OCI-LY1 (cell line): ENCODE data around the gene LRRFIP1.

Experiments
- H2AFZ ChIP-seq: fragments of 200-600 bp; sonication (generic), shearing (Covaris generic); 2 replicates; pipeline ENCODE4 v1.6.0; 2014; ENCODE audit warnings: antibody characterized with exemption, mild to moderate bottlenecking, low read length
- H3F3A ChIP-seq: fragments of 200-600 bp; sonication (generic), shearing (Covaris generic); 2 replicates; pipeline ENCODE4 v1.6.0; 2014; ENCODE audit warnings: mild to moderate bottlenecking, antibody characterized with exemption, low read length, moderate library complexity; ENCODE audit not compliant: insufficient read depth
- H3K27ac ChIP-seq: fragments of 200-600 bp; sonication (generic); 2 replicates; pipeline ENCODE4 v1.5.1; 2014; ENCODE audit warnings: low read length, mixed run types, mild to moderate bottlenecking, low read depth; ENCODE audit not compliant: poor library complexity, severe bottlenecking
- H3K27me3 ChIP-seq: fragments of 200-600 bp; sonication (generic); 2 replicates; pipeline ENCODE4 v1.6.0; 2014; ENCODE audit warnings: antibody characterized with exemption, mild to moderate bottlenecking, low read length, moderate library complexity; ENCODE audit not compliant: insufficient read depth
- H3K36me3 ChIP-seq: fragments of 200-600 bp; sonication (generic); 2 replicates; pipeline ENCODE4 v1.6.1; 2014; ENCODE audit warnings: mild to moderate bottlenecking, antibody characterized with exemption, low read length, moderate library complexity, mixed read lengths; ENCODE audit not compliant: insufficient read depth
- H3K4me1 ChIP-seq: fragments of 200-600 bp; sonication (generic); 2 replicates; pipeline ENCODE4 v1.5.1; 2014; ENCODE audit warnings: mild to moderate bottlenecking, low read length, moderate library complexity; ENCODE audit not compliant: insufficient read depth, severe bottlenecking
- H3K4me2 ChIP-seq: fragments of 200-600 bp; sonication (generic), shearing (Covaris generic); 2 replicates; pipeline ENCODE4 v1.6.1; 2014; ENCODE audit warnings: low read length
- H3K4me3 ChIP-seq: fragments of 200-600 bp; sonication (generic); 2 replicates; pipeline ENCODE4 v1.5.1; 2014; ENCODE audit warnings: low read length, low read depth, mild to moderate bottlenecking, mixed read lengths; ENCODE audit not compliant: poor library complexity, severe bottlenecking
- H3K79me2 ChIP-seq: fragments of 200-600 bp; shearing (Covaris generic); 2 replicates; pipeline ENCODE4 v1.6.1; 2016; ENCODE audit warnings: mixed run types, low read length, mixed read lengths; ENCODE audit not compliant: insufficient read depth
- H3K9ac ChIP-seq: fragments of 200-600 bp; sonication (generic), shearing (Covaris generic); 2 replicates; pipeline ENCODE4 v1.6.1; 2014; ENCODE audit warnings: mild to moderate bottlenecking, low read length, mixed read lengths
- H3K9me2 ChIP-seq: fragments of 200-600 bp; sonication (generic), shearing (Covaris generic); 2 replicates; pipeline ENCODE4 v1.6.1; 2014; ENCODE audit warnings: low read depth, mild to moderate bottlenecking, low read length, mixed read lengths
- H3K9me3 ChIP-seq: fragments of 200-600 bp; shearing (Covaris generic); 2 replicates; pipeline ENCODE4 v1.6.1; 2014; ENCODE audit warnings: low read length, mixed read lengths
- H4K20me1 ChIP-seq: fragments of 200-600 bp; sonication (generic), shearing (Covaris generic); 2 replicates; pipeline ENCODE4 v1.6.0; 2016; ENCODE audit warnings: mild to moderate bottlenecking, low read length; ENCODE audit not compliant: insufficient read depth
- EZH2 ChIP-seq: fragments of 200-600 bp; sonication (generic), shearing (Covaris generic); IDR thresholded peaks from 2 replicates; pipeline ENCODE4 v1.8.0; 2017; ENCODE audit warnings: borderline replicate concordance, mixed run types, mild to moderate bottlenecking, antibody characterized with exemption, low read length, moderate library complexity, mixed read lengths
- TF ChIP-seq, protein P1 (sequence below): fragments of 200-600 bp; sonication (generic), shearing (Covaris generic); IDR thresholded peaks from 2 replicates; pipeline ENCODE4 v1.5.1; 2017; ENCODE audit warnings: mild to moderate bottlenecking, antibody characterized with exemption, low read length, moderate library complexity, mixed read lengths

LRRFIP1 gene

DNA sequence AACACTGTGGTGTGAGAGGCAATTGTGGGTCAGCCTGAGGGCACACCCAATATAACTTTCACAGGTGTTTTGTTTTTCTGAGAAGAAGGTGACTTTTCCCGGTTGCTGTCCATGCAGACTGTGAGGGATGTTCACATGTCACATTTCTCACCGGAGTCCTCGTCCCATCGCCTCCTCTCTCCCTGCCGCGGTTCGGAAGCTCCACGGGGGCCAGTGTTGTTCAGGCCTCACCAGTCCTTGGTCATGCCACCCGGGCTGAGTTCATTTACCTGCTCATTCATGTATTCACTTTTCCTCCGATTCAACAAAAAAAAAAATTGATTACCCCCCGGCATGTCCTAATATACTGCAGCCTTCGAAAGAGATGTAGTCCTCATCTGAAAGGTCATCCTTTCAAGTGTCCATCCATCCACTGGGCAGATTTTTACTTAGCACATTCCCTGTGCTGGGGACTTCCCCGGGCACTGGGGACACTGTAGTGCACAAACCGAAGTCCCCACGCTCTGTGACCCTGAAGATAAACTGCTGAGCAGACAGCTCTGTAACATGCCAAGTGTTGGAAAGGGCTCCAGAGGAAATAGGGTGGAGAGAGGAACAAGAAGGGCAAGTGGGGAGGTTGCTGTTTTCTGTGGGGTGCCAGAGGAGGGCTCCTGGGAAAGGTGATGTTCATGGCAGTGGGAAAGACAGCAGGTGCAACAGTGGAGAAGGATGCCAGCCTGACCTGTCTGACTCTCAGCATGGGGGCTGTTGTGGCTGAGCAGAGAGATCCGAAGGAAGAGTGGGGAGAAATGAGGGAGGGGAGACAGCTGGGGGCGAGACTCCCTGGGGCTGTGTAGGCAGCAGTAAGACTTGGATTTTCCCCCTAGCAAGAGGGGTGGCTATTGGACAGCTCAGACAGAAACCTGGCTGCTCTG, 22.4 kb downstream of the LRRFIP1 start:
- H3K9me3 ChIP-seq, result peaks cover 4% of the 10 kb centered on the region; the same call in 1 of the 2 replicates
- H3K4me2 ChIP-seq, result no peak overlapping the region
- no peak overlapping the region for H3K4me3 ChIP-seq
- H3K4me1 ChIP-seq, result peaks cover 5% of the 10 kb centered on the region
- H3K9me2 ChIP-seq, result no peaks in the 10 kb centered on the region
- H3K27me3 ChIP-seq, result peaks cover 13% of the 10 kb centered on the region; the same call in 1 of the 2 replicates
- no peak overlapping the region for H3K9ac ChIP-seq
- no peaks in the 10 kb centered on the region for H3K36me3 ChIP-seq
- no peaks in the 10 kb centered on the region for H3K79me2 ChIP-seq
- H4K20me1 ChIP-seq, result no peaks in the 10 kb centered on the region
- TF ChIP-seq, protein P1, sequence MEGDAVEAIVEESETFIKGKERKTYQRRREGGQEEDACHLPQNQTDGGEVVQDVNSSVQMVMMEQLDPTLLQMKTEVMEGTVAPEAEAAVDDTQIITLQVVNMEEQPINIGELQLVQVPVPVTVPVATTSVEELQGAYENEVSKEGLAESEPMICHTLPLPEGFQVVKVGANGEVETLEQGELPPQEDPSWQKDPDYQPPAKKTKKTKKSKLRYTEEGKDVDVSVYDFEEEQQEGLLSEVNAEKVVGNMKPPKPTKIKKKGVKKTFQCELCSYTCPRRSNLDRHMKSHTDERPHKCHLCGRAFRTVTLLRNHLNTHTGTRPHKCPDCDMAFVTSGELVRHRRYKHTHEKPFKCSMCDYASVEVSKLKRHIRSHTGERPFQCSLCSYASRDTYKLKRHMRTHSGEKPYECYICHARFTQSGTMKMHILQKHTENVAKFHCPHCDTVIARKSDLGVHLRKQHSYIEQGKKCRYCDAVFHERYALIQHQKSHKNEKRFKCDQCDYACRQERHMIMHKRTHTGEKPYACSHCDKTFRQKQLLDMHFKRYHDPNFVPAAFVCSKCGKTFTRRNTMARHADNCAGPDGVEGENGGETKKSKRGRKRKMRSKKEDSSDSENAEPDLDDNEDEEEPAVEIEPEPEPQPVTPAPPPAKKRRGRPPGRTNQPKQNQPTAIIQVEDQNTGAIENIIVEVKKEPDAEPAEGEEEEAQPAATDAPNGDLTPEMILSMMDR, result no peak
- TF ChIP-seq EZH2, result no peak
- no peak overlapping the region for H3K27ac ChIP-seq
- no peaks in the 10 kb centered on the region for H3F3A ChIP-seq
- no peak overlapping the region for H2AFZ ChIP-seq

DNA sequence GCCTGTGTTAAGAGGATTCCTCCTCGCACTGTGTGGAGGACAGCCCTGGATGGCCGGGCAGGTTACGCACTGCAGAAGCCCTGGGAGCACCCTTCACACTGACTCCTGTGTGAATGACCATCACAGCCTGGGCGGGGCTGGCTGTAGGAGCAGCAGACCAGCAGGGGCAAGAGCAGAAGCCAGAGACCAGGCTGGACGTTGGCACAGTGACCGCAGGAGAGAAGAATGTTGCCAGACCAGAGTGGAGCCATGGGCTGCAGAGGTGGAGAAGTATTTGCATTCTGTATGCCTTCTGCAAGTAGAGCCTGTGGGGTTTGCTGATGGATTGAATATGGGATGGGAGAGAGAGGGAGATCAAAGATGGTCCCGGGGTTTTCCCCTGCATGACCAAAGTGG, 23.1 kb downstream of the LRRFIP1 start:
- no peak overlapping the region for H3K4me3 ChIP-seq
- H3K4me2 ChIP-seq, result no peak overlapping the region
- H2AFZ ChIP-seq, result no peak overlapping the region
- H3K27ac ChIP-seq, result no peak overlapping the region
- no peaks in the 10 kb centered on the region for H3F3A ChIP-seq
- H3K36me3 ChIP-seq, result no peaks in the 10 kb centered on the region
- H3K9me2 ChIP-seq, result no peaks in the 10 kb centered on the region
- peaks cover 12% of the 10 kb centered on the region for H3K4me1 ChIP-seq
- TF ChIP-seq, protein P1, result no peak
- TF ChIP-seq EZH2, result no peak
- peaks cover 4% of the 10 kb centered on the region; the same call in 1 of the 2 replicates for H3K9me3 ChIP-seq
- H3K27me3 ChIP-seq, result peaks cover 13% of the 10 kb centered on the region; the same call in 1 of the 2 replicates
- H4K20me1 ChIP-seq, result no peaks in the 10 kb centered on the region
- no peak overlapping the region for H3K9ac ChIP-seq
- H3K79me2 ChIP-seq, result no peaks in the 10 kb centered on the region

GRCh38 chr2:237651761-237652160, 24.4 kb downstream of the LRRFIP1 start:
- H3F3A ChIP-seq, result no peaks in the 10 kb centered on the region
- no peak overlapping the region for H3K4me2 ChIP-seq
- H4K20me1 ChIP-seq, result no peaks in the 10 kb centered on the region
- no peak overlapping the region for H3K4me3 ChIP-seq
- no peak overlapping the region for H2AFZ ChIP-seq
- peaks cover 13% of the 10 kb centered on the region; the same call in 1 of the 2 replicates for H3K27me3 ChIP-seq
- peaks cover 19% of the 10 kb centered on the region for H3K4me1 ChIP-seq
- no peaks in the 10 kb centered on the region for H3K36me3 ChIP-seq
- no peak overlapping the region for H3K9ac ChIP-seq
- no peaks in the 10 kb centered on the region for H3K9me2 ChIP-seq
- no peak for TF ChIP-seq EZH2
- TF ChIP-seq, protein P1, result no peak
- H3K79me2 ChIP-seq, result no peaks in the 10 kb centered on the region
- no peak overlapping the region for H3K27ac ChIP-seq
- H3K9me3 ChIP-seq, result peaks cover 4% of the 10 kb centered on the region; the same call in 1 of the 2 replicates
